ENCODE results near the gene F8. TPM values are rescaled to one million over a fixed set of nuclear protein-coding genes. Genes with fewer than 3 reads are reported as not detected.
A peak's percentile ranks its signal among the peaks of the same experiment; 100 is the strongest.

The F8 gene
- total RNA-seq, 1 donor from 2014 or later: 12.7 TPM

DNA sequence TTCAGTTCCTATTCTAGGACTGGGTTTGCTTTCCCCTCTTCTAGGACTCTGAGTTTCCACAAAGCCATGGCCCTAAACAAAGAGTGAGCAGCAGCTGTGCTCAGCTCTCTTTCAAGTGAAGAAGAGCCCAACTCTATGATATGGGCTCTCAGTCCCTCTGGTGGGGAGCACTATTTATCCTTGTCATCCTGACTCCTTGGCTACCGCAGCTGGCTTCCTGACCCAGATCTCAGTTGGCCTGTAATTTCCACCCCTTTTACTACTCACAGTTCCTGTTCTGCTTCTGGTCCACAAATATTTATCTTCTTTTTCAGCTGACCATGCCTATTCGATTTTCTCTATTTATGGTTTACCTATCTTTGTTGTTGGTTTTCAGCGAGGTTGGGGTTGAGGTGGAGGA, 33.8 kb downstream of the F8 start:
- intact Hi-C loops (cut with DNase I): no loop called here
- Histone ChIP-seq H3K27me3 (no peaks in the 10 kb centered on the region), H3K27ac (no peak overlapping the region), H3K36me3 (no peaks in the 10 kb centered on the region), H3K4me3 (no peak overlapping the region), H3K4me1 (no peaks in the 10 kb centered on the region), H3K9me3 (no peaks in the 10 kb centered on the region)
- TF ChIP-seq, protein P1, sequence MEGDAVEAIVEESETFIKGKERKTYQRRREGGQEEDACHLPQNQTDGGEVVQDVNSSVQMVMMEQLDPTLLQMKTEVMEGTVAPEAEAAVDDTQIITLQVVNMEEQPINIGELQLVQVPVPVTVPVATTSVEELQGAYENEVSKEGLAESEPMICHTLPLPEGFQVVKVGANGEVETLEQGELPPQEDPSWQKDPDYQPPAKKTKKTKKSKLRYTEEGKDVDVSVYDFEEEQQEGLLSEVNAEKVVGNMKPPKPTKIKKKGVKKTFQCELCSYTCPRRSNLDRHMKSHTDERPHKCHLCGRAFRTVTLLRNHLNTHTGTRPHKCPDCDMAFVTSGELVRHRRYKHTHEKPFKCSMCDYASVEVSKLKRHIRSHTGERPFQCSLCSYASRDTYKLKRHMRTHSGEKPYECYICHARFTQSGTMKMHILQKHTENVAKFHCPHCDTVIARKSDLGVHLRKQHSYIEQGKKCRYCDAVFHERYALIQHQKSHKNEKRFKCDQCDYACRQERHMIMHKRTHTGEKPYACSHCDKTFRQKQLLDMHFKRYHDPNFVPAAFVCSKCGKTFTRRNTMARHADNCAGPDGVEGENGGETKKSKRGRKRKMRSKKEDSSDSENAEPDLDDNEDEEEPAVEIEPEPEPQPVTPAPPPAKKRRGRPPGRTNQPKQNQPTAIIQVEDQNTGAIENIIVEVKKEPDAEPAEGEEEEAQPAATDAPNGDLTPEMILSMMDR (IDR thresholded peaks at IDR 0.05): no peak
- DNase-seq: no peak
- no peak for ATAC-seq

DNA sequence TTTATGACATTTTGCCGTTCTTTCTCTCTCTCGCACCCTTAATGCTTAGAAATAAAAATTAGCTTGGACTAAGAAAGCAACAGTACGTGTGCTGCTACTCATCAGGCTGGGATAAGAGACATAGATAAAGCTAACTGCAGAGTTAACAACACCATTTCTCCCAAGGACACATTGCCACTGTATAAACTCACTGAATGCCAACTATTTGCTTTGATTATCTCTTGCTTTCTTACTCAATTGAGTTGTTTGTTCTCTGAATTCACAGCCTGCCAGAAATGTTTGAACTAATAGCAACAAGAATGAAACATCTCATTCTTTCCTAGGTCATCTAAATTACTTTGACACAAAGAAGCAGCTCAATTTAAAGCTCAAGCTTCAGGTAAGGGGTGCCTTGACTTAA, 34.6 kb downstream of the F8 start:
- Histone ChIP-seq H3K4me3 (no peak overlapping the region), H3K9me3 (no peaks in the 10 kb centered on the region), H3K36me3 (no peaks in the 10 kb centered on the region), H3K27ac (no peak overlapping the region), H3K27me3 (no peaks in the 10 kb centered on the region), H3K4me1 (no peaks in the 10 kb centered on the region)
- intact Hi-C loops (cut with DNase I): no loop called here
- TF ChIP-seq, protein P1 (IDR thresholded peaks at IDR 0.05): no peak
- ATAC-seq: no peak
- DNase-seq: no peak

DNA sequence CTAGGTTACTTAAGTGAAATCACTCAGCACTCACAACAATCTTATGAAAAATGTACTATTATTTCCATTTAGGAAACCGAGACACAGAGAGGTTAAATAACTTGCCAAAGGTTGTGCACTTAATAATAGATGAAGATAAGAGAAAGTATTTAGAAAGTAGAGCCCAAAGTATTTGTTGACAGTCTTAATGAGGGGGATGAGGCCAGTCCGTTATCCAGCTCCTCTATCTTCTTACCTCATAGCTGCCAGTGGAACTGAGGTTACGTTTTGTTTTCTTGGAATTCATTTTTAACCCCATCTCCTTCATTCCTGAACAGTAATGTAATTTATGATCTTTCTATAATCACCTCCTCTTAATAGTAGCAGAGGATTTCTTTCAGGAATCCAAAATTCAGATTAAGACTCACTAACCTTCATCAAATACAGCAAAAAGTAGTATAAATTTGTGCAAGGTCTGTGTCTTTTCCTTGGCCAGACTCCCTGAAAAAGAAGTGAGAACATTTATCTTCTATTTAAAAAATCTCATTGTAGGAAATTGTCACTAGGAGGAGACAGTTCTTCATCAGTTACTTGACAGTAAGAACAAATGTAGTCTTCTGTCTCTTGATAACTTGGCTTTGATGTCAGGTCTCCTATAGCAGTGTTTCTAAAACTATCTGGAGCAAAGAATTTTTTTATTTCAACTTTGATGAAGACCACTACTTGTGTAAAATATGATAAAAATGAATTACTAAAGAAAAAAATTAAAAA, 35.5 kb downstream of the F8 start:
- no peak for DNase-seq
- ATAC-seq: no peak
- no peaks in the 10 kb centered on the region for H3K9me3 ChIP-seq
- no peak overlapping the region for H3K27ac ChIP-seq
- H3K36me3 ChIP-seq: no peaks in the 10 kb centered on the region
- TF ChIP-seq, protein P1 (IDR thresholded peaks at IDR 0.05): no peak
- intact Hi-C loops (cut with DNase I): no loop called here
- H3K27me3 ChIP-seq: no peaks in the 10 kb centered on the region
- no peak overlapping the region for H3K4me3 ChIP-seq
- no peaks in the 10 kb centered on the region for H3K4me1 ChIP-seq

DNA sequence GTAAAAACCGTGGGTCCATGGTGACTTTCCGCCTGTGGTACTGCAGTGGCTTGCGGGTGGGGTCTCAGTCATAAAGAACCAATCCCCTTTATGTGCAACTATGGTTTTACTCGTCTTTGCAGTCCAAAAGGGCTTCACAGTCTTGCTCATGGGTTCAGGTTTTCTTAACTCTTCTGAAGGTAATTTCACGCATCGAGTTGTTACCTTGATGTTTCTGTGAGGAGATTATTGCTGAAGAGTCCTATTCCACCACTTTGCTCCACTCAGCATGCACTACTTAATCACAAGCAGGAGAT, 41.5 kb downstream of the F8 start:
- no peaks in the 10 kb centered on the region for H3K36me3 ChIP-seq
- H3K4me3 ChIP-seq: no peak overlapping the region
- no peaks in the 10 kb centered on the region for H3K4me1 ChIP-seq
- TF ChIP-seq, protein P1 (IDR thresholded peaks at IDR 0.05): no peak
- no peak overlapping the region for H3K27ac ChIP-seq
- no peaks in the 10 kb centered on the region for H3K27me3 ChIP-seq
- intact Hi-C loops (cut with DNase I): loop anchor here (5.0 kb wide), 1 partner anchor 71 kb away; no protein-coding TSS in a partner anchor
- H3K9me3 ChIP-seq: no peaks in the 10 kb centered on the region
- no peak for ATAC-seq
- no peak for DNase-seq

DNA sequence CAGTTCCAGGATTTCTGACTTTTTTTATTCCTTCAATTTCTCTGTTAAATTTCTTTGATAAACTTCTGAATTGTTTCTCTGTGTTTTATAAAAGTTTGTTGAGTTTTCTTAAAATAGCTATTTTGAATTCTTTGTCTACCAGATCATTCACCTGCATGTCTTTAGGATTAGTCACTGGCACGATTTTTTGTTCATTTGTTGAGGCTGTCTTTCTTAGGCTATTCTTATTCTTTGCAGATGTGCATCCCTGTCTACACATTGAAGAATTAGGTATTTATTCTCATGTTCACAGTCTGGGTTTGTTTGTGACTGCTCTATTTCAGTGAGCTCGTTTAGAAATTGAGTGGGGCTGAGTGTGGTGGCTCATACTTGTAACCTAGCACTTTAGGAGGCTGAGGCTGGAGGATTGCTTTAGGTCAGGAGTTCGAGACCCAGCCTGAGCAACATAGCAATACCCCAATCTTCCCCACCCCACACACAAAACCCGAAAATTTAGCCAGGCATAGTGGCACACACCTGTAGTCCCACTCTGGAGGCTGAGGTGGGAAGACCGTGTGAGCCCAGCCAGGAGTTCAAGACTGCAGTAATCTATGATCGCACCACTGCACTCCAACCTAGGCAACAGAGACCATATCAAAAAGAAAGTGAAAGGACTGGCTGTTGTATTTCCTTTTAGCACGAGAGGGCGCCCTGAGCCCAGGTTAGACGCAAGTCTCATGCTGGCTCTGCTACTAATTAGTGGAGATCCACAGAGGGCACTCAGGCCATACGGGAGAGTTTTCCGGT, 42.0 kb downstream of the F8 start:
- Histone ChIP-seq H3K4me1 (no peaks in the 10 kb centered on the region), H3K36me3 (no peaks in the 10 kb centered on the region), H3K27ac (no peak overlapping the region), H3K9me3 (no peaks in the 10 kb centered on the region), H3K4me3 (peak overlapping the region; percentile 49), H3K27me3 (no peaks in the 10 kb centered on the region)
- DNase-seq (peak; percentile 64), ATAC-seq (peak; percentile 99)
- intact Hi-C loops (cut with DNase I): loop anchor here (5.0 kb wide), 1 partner anchor 72 kb away; no protein-coding TSS in a partner anchor
- TF ChIP-seq, protein P1 (IDR thresholded peaks at IDR 0.05): peak; percentile 66

Data from upper lobe of right lung (tissue), 1 donor.